Esophagus squamous epithelium (tissue), 4 donors: ENCODE measurements around the gene TMEM201.

Source experiments
- POLR2A ChIP-seq, 4 donors: fragments of 450-650 bp; IDR thresholded peaks; one replicate each; pipeline ENCODE4 v1.6.1; 2017; ENCODE audit warnings: antibody characterized with exemption in 4 of 4, mild to moderate bottlenecking in 4 of 4, moderate library complexity in 3 of 4
- TF ChIP-seq, protein P1 (sequence below), 6 experiments: fragments of 450-650 bp in 4 of 6; fragments of 200-600 bp in 2 of 6; sonication (generic) in 2 of 6; IDR thresholded peaks; one replicate each; pipeline ENCODE4 v1.5.1; 2016 to 2019; ENCODE audit warnings: antibody characterized with exemption in 6 of 6, mild to moderate bottlenecking in 4 of 6, moderate library complexity in 4 of 6

DNA sequence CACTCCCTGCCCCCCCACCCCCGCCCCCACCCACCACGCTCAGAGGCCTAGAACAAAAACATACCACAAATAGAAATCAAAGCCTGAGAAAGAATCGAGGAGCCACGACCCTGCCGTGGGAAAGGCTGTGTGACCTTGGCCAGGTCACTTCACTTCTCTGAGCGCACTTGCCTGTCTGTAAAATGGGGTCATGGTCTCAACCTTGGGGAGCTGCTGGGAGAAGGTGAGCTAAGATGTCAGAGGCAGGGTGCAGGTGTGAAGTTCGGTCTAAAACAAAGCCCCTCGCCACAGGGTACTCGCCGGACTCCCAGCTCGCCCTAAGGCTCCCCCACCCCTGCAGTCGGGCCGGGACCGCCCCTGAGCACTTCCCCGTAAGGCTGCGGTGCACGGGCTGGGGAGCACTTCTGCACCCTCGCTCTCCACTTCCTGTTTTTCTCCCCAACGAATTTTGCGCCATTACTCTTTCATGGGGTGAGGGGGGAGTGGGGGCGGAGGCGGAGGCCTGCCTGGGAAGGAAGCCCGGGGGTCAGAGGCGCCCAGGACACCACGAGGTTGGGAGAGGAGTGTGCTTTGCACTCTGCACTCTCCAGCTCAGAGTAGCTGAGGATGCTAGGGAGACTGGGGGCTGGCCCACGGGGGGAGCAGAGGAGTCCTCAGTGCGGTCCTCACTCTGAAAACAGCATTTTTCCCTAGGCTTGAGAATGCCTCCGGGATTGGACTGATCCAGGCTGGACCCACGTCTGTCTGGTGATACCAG is 40.9 kb downstream of the TMEM201 start:
- TF ChIP-seq, protein P1, sequence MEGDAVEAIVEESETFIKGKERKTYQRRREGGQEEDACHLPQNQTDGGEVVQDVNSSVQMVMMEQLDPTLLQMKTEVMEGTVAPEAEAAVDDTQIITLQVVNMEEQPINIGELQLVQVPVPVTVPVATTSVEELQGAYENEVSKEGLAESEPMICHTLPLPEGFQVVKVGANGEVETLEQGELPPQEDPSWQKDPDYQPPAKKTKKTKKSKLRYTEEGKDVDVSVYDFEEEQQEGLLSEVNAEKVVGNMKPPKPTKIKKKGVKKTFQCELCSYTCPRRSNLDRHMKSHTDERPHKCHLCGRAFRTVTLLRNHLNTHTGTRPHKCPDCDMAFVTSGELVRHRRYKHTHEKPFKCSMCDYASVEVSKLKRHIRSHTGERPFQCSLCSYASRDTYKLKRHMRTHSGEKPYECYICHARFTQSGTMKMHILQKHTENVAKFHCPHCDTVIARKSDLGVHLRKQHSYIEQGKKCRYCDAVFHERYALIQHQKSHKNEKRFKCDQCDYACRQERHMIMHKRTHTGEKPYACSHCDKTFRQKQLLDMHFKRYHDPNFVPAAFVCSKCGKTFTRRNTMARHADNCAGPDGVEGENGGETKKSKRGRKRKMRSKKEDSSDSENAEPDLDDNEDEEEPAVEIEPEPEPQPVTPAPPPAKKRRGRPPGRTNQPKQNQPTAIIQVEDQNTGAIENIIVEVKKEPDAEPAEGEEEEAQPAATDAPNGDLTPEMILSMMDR (IDR thresholded peaks at IDR 0.05) = no peak
- TF ChIP-seq POLR2A (IDR thresholded peaks at IDR 0.05) = no peak
